ENCODE measurements around the gene USP48. TPM values are rescaled to one million over a fixed set of nuclear protein-coding genes. Genes with fewer than 3 reads are reported as not detected.
"Not testable (repeated sequence)": the region's sequence is repeated elsewhere in the genome, so short reads cannot be mapped to it uniquely, and the experiment has no call there.

The USP48 gene
- total RNA-seq, 2 donors from 2014 or later = 36.2 to 47.5 TPM

DNA sequence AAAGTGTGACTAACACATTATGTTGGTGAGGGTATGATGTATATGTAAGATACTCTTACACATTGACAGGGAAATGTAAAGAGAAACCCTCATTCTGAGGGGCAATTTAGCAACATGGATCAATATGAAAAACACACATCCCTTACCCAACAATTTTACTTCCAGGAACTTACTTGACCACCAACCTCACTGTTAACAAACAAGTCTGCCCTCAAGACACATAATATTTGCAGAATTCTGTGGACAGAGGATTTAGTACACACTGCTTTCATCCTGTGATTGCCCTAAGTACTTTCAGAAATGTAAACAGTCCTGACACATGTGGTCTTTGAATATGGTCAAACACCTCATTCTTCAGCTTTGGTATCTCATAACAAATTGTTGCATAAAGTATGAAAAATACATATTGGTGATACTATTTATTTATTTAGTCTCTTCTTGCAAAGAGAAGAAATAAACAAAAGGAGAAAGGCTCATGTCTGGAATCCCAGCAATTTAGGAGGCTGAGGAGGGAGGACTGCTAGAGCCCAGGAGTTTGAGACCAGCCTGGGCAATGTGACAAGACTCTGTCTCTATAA is 6.9 kb downstream of the USP48 start:
- H3K4me1 ChIP-seq (replicated peaks) = no peaks in the 10 kb centered on the region

DNA sequence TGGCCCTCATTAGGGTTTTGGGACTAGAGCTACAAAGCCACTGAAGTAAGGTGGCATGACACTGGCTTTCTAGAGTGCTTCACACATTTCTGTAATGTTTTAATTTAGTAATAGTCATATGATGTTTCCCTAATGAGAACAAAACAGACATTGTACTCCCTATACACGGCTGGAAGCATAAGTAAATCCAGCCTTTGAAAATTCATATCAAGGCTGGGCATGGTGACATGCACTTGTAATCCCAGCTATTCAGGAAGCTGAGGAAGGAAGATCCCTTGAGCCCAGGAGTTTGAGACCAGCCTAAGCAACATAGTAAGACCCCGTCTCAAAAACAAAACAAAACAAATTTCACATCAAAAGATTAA is 7.4 kb downstream of the USP48 start:
- TF ChIP-seq CTCF (IDR thresholded peaks at IDR 0.05) (no peak), POLR2AphosphoS5 (IDR thresholded peaks at IDR 0.05) (no peak), POLR2A (IDR thresholded peaks at IDR 0.05) (no peak)
- no peak for DNase-seq (ENCODE audit: low spot score)
- no peaks in the 10 kb centered on the region for H3K9me3 ChIP-seq
- no peaks in the 10 kb centered on the region for H3K36me3 ChIP-seq
- 65% methylated on average over 2 of the region's 2 CpGs for WGBS
- intact Hi-C loops (cut with DNase I) = no loop called here
- H3K4me1 ChIP-seq (replicated peaks) = no peaks in the 10 kb centered on the region
- no peak overlapping the region for H3K4me3 ChIP-seq
- no peaks in the 10 kb centered on the region for H3K27me3 ChIP-seq (replicated peaks; ENCODE audit: insufficient read depth)
- no peak overlapping the region for H3K27ac ChIP-seq

More for the DNA sequence above, 6.9 kb downstream of the USP48 start:
- TF ChIP-seq CTCF (IDR thresholded peaks at IDR 0.05) (no peak), POLR2A (IDR thresholded peaks at IDR 0.05) (no peak), POLR2AphosphoS5 (IDR thresholded peaks at IDR 0.05) (no peak)
- DNase-seq (ENCODE audit: low spot score) = no peak
- no peaks in the 10 kb centered on the region for H3K36me3 ChIP-seq
- no peak overlapping the region for H3K4me3 ChIP-seq
- no peak overlapping the region for H3K27ac ChIP-seq
- intact Hi-C loops (cut with DNase I) = no loop called here
- no peaks in the 10 kb centered on the region for H3K9me3 ChIP-seq
- no peaks in the 10 kb centered on the region for H3K27me3 ChIP-seq (replicated peaks; ENCODE audit: insufficient read depth)

DNA sequence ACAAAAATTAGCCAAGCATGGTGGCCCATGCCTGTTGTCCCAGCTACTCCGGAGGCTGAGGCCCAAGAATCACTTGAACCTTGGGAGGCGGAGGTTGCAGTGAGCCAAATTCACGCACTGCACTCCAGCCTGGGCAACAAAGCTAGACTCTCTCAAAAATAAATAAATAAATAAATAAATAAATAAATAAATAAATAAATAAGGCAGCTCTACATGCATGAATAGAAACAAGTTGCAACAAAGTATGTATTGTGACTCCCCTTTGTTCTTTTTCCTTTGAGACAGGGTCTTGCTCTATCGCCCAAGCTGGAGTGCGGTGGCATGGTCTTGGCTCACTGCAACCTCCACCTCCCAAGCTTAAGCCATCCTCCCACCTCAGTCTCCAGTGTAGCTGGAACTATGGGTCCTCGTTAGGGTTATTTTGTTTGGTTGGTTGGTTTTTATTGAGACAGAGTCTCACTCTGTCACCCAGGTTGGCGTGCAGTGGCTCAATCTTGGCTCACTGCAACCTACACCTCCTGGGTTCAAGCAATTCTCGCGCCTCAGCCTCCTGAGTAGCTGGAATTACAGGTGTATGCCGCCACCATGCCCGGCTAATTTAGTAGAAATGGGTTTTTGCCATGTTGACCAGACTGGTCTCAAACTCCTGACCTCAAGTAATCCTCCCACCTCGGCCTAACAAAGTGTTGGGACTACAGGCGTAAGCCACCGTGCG is 8.0 kb downstream of the USP48 start:
- TF ChIP-seq POLR2AphosphoS5 (IDR thresholded peaks at IDR 0.05) (no peak), POLR2A (IDR thresholded peaks at IDR 0.05) (no peak), CTCF (IDR thresholded peaks at IDR 0.05) (no peak)
- Histone ChIP-seq H3K36me3 (no peaks in the 10 kb centered on the region), H3K4me1 (replicated peaks) (no peaks in the 10 kb centered on the region), H3K27me3 (replicated peaks; ENCODE audit: insufficient read depth) (no peaks in the 10 kb centered on the region), H3K27ac (no peak overlapping the region), H3K9me3 (no peaks in the 10 kb centered on the region), H3K4me3 (no peak overlapping the region)
- intact Hi-C loops (cut with DNase I) = no loop called here
- no peak for DNase-seq (ENCODE audit: low spot score)
- 93% methylated on average over 15 of the region's 15 CpGs for WGBS

GRCh38 chr1:21773585-21773984 is 9.4 kb downstream of the USP48 start:
- TF ChIP-seq POLR2A (IDR thresholded peaks at IDR 0.05) (no peak), POLR2AphosphoS5 (IDR thresholded peaks at IDR 0.05) (no peak), CTCF (IDR thresholded peaks at IDR 0.05) (no peak)
- Histone ChIP-seq H3K4me3 (no peak overlapping the region), H3K9me3 (no peaks in the 10 kb centered on the region), H3K36me3 (no peaks in the 10 kb centered on the region), H3K4me1 (replicated peaks) (no peaks in the 10 kb centered on the region), H3K27ac (no peak overlapping the region), H3K27me3 (replicated peaks; ENCODE audit: insufficient read depth) (no peaks in the 10 kb centered on the region)
- intact Hi-C loops (cut with DNase I) = no loop called here
- DNase-seq (ENCODE audit: low spot score) = no peak
- 83% methylated on average over 3 of the region's 3 CpGs for WGBS

GRCh38 chr1:21771672-21772071 is 11.3 kb downstream of the USP48 start:
- intact Hi-C loops (cut with DNase I); H3K36me3 ChIP-seq; DNase-seq (ENCODE audit: low spot score); H3K4me1 ChIP-seq (replicated peaks); H3K27me3 ChIP-seq (replicated peaks; ENCODE audit: insufficient read depth); H3K27ac ChIP-seq; H3K9me3 ChIP-seq; H3K4me3 ChIP-seq: not testable (repeated sequence)
- WGBS = 80% methylated on average over 10 of the region's 10 CpGs

GRCh38 chr1:21770602-21771001 is 12.3 kb downstream of the USP48 start:
- H3K36me3 ChIP-seq; H3K27ac ChIP-seq; H3K4me1 ChIP-seq (replicated peaks); H3K9me3 ChIP-seq; DNase-seq (ENCODE audit: low spot score); intact Hi-C loops (cut with DNase I); H3K4me3 ChIP-seq; H3K27me3 ChIP-seq (replicated peaks; ENCODE audit: insufficient read depth): not testable (repeated sequence)
- 97% methylated on average over 9 of the region's 9 CpGs for WGBS

Data from prostate gland (tissue), 2 donors.